ENCODE data around the gene HSDL1.

HSDL1 gene

GRCh38 chr16:84144859-84145639 is at the start of gene HSDL1, which contains the start of gene DNAAF1:
HSDL1 (minus strand) TSS chr16:84145177; CDS start chr16:84131321, 13,856 bp downstream.
DNAAF1 (plus strand) TSS chr16:84145308; CDS start chr16:84145441, 133 bp downstream.
- FAIRE-seq: no peak

DNA sequence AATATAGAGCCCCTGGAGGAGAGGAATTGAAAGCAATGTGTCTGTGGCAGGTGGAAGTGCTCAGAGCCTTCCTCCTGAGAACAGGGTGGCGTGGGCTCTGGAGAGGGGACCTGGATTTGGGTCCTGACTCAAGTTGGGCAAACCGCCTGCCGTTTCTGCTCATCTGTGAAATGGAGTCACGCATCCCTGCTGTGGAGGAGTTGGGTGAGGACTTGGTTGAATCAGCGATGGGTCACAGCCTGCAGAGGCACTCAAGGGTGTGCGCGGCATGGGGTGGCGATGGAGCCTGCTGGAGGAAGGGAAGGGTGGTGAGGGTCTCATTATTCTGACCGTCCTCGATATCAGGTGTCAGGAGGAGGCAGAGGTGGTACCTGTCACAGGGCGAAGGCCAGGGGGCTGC is 49.0 kb upstream of the HSDL1 start:
- no peak for DNase-seq (ENCODE audit: insufficient read length, low spot score)
- no peak for TF ChIP-seq CTCF (IDR thresholded peaks at IDR 0.05; ENCODE audit: insufficient read depth, missing control alignments)
- no peak for FAIRE-seq

More at GRCh38 chr16:84144859-84145639, at the start of gene HSDL1, which contains the start of gene DNAAF1:
- DNase-seq (ENCODE audit: insufficient read length, low spot score): peak; percentile 45
- peak; percentile 11 for TF ChIP-seq CTCF (IDR thresholded peaks at IDR 0.05; ENCODE audit: insufficient read depth, missing control alignments)

DNA sequence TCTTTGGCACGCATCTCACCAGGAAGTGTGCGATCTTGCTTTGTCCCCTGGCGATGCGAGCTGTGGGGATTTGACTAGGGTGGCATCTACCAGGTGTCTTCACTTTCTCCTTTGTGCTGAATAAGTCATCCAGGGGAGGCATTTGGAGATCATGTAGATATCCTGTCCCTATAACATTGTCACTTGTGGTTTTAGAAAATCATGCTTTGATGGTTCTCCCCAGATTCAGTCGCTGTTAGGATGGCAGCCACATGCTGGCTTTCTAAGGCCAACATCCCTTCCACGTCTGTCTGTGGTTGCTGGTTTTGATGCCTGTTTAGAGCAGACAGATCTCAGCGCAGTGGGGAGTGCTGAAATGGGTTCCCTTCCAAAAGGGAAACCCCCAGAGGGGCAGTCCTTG is 48.5 kb upstream of the HSDL1 start:
- no peak for FAIRE-seq
- DNase-seq (ENCODE audit: insufficient read length, low spot score): no peak
- no peak for TF ChIP-seq CTCF (IDR thresholded peaks at IDR 0.05; ENCODE audit: insufficient read depth, missing control alignments)

GRCh38 chr16:84191466-84191865 is 46.5 kb upstream of the HSDL1 start:
- FAIRE-seq (no peak), DNase-seq (ENCODE audit: insufficient read length, low spot score) (no peak)
- no peak for TF ChIP-seq CTCF (IDR thresholded peaks at IDR 0.05; ENCODE audit: insufficient read depth, missing control alignments)

DNA sequence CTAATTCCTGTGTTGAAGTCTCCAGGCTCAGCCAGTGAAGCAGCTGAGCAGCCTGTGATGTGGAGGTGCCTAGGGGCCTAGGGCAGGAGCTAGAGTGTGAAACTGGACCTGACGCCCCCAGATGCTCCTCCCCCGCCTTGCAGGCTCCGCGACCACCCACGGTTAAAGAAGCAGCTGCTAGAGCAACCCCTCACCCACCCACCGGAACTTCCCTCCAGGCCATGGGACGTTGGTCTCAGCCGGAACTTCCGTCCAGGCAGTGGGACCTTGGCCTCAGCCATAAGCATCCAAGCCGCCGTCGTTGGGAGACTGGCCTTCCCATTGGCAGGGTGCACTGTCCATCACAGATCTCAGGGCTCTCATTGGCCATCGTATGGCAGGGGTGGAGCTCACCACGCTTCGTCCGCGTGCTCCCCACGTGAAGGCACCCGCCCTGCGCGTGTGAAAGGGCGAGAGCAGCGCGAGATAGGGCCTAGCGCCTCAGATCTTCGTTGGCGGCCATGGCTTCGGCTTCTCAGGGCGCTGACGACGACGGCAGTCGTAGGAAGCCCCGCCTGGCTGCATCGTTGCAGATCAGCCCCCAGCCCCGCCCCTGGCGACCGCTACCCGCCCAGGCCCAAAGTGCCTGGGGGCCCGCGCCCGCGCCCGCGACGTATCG is 45.9 kb upstream of the HSDL1 start, which contains the start of gene ADAD2:
ADAD2 (plus strand) TSS at position 427 of the 658 bp plus-strand sequence; CDS start at position 501, 74 bp downstream.
- DNase-seq (ENCODE audit: insufficient read length, low spot score): no peak
- no peak for TF ChIP-seq CTCF (IDR thresholded peaks at IDR 0.05; ENCODE audit: insufficient read depth, missing control alignments)
- no peak for FAIRE-seq

GRCh38 chr16:84186685-84187437 is 41.9 kb upstream of the HSDL1 start, which contains the start of gene TAF1C:
TAF1C (minus strand) TSS chr16:84187057; CDS start chr16:84184988, 2,069 bp downstream.
- peak; percentile 86 for TF ChIP-seq CTCF (IDR thresholded peaks at IDR 0.05; ENCODE audit: insufficient read depth, missing control alignments)
- peak; percentile 67 for DNase-seq (ENCODE audit: insufficient read length, low spot score)
- FAIRE-seq: no peak

Data from D721Med (cell line).